HepG2 (cell line): ENCODE results near the gene CYB561. TPM values are rescaled to one million over a fixed set of nuclear protein-coding genes. Genes with fewer than 3 reads are reported as not detected.

Experiments used
- DNMT3B ChIP-seq: conservative IDR thresholded peaks from 2 replicates; pipeline ENCODE4 v1.6.1; 2016; ENCODE audit warnings: missing biosample characterization, control low read depth
- FOXP1 ChIP-seq, 2 experiments: fragments of 450-650 bp in 1 of 2; IDR thresholded peaks; 2 replicates each; pipeline ENCODE4 v1.6.1; 2017 to 2018; ENCODE audit warnings: antibody characterized with exemption in 1 of 2
- HIVEP1 ChIP-seq: sonication (generic); formaldehyde crosslinking; IDR thresholded peaks from 2 replicates; pipeline ENCODE4 v1.4.0; 2020; ENCODE audit warnings: mild to moderate bottlenecking, missing genetic modification reagents
- HOXD1 ChIP-seq: sonication (generic); formaldehyde crosslinking; IDR thresholded peaks from 2 replicates; pipeline ENCODE4 v1.5.0; 2020; ENCODE audit warnings: missing genetic modification reagents
- LCORL ChIP-seq, 2 experiments: fragments of 450-650 bp in 1 of 2; sonication (generic) in 1 of 2; formaldehyde crosslinking in 1 of 2; IDR thresholded peaks; 2 replicates each; pipeline versions ENCODE4 v1.5.0 to v1.6.1; 2017 to 2020; ENCODE audit warnings: antibody characterized with exemption in 1 of 2, missing genetic modification reagents in 1 of 2
- MIER3 ChIP-seq: IDR thresholded peaks from 2 replicates; pipeline ENCODE4 v1.6.1; 2016; ENCODE audit warnings: missing compliant biosample characterization, borderline replicate concordance
- MIXL1 ChIP-seq: IDR thresholded peaks from 2 replicates; pipeline ENCODE4 v1.6.1; 2016
- MTA1 ChIP-seq: sonication (generic); formaldehyde crosslinking; IDR thresholded peaks from 2 replicates; pipeline ENCODE4 v1.4.0; 2020; ENCODE audit warnings: missing genetic modification reagents, mild to moderate bottlenecking, borderline replicate concordance
- NAIF1 ChIP-seq: sonication (generic); formaldehyde crosslinking; IDR thresholded peaks from 2 replicates; pipeline ENCODE4 v1.5.0; 2020; ENCODE audit warnings: mild to moderate bottlenecking, missing genetic modification reagents, borderline replicate concordance
- PHF20 ChIP-seq: sonication (generic); formaldehyde crosslinking; IDR thresholded peaks from 2 replicates; pipeline ENCODE4 v1.5.0; 2020; ENCODE audit warnings: mild to moderate bottlenecking, missing genetic modification reagents
- ZFP36 ChIP-seq: fragments of 150-350 bp; IDR thresholded peaks from 2 replicates; pipeline ENCODE4 v1.6.1; 2018; ENCODE audit warnings: borderline replicate concordance, low read length, low read depth; ENCODE audit not compliant: partially characterized antibody
- ZNF138 ChIP-seq: sonication (generic); formaldehyde crosslinking; IDR thresholded peaks from 2 replicates; pipeline ENCODE4 v1.5.0; 2020; ENCODE audit warnings: mild to moderate bottlenecking, low read depth, missing genetic modification reagents
- ZNF460 ChIP-seq: sonication (generic); formaldehyde crosslinking; IDR thresholded peaks from 2 replicates; pipeline ENCODE4 v1.5.1; 2020; ENCODE audit warnings: missing genetic modification reagents, mild to moderate bottlenecking, borderline replicate concordance
- ZNF496 ChIP-seq: sonication (generic); formaldehyde crosslinking; IDR thresholded peaks from 2 replicates; pipeline ENCODE4 v1.8.1; 2023; ENCODE audit warnings: mild to moderate bottlenecking, moderate library complexity, missing genetic modification reagents; ENCODE audit not compliant: insufficient replicate concordance
- ZNF567 ChIP-seq: sonication (generic); formaldehyde crosslinking; IDR thresholded peaks from 2 replicates; pipeline ENCODE4 v1.8.1; 2023; ENCODE audit warnings: mild to moderate bottlenecking, missing genetic modification reagents, borderline replicate concordance
- ZNF589 ChIP-seq: sonication (generic); formaldehyde crosslinking; conservative IDR thresholded peaks from 2 replicates; pipeline ENCODE4 v1.8.0; 2022; ENCODE audit warnings: mild to moderate bottlenecking, moderate library complexity, missing genetic modification reagents
- ZNF619 ChIP-seq: sonication (generic); formaldehyde crosslinking; IDR thresholded peaks from 2 replicates; pipeline ENCODE4 v1.4.0; 2020; ENCODE audit warnings: mild to moderate bottlenecking, missing genetic modification reagents
- ZNF776 ChIP-seq: sonication (generic); formaldehyde crosslinking; IDR thresholded peaks from 2 replicates; pipeline ENCODE4 v1.4.0; 2020; ENCODE audit warnings: mild to moderate bottlenecking, missing genetic modification reagents
- ZSCAN12 ChIP-seq: sonication (generic); formaldehyde crosslinking; IDR thresholded peaks from 2 replicates; pipeline ENCODE4 v1.9.0; 2021; ENCODE audit warnings: mild to moderate bottlenecking, missing genetic modification reagents
- polyA plus RNA-seq, 8 experiments: library from polyadenylated mRNA; depleted of rRNA in 3 of 8; stranded (reverse) in 7 of 8; unstranded in 1 of 8; fragments of >200 nt; fragmentation: Illumina TruSeq in 4 of 8; extraction: Trizol in 4 of 8; gene quantifications; 2 replicates each; pipeline versions ENCODE4 v1.2.1 to v1.2.3, GENCODE V29; 2011 to 2016; ENCODE audit warnings: low read depth in 4 of 8, missing spikeins in 1 of 8, mixed read lengths in 1 of 8; ENCODE audit not compliant: insufficient read depth in 1 of 8
- total RNA-seq, 5 experiments: library from RNA; depleted of rRNA; stranded (reverse); fragments of >200 nt; fragmentation: Illumina TruSeq; extraction: Trizol; gene quantifications; 2 replicates each; pipeline ENCODE4 v1.2.3, GENCODE V29; 2016; ENCODE audit warnings: low read depth in 1 of 5
- TF ChIP-seq, protein P1 (sequence below): sonication (generic); formaldehyde crosslinking; IDR thresholded peaks from 2 replicates; pipeline ENCODE4 v1.5.1; 2020; ENCODE audit warnings: mild to moderate bottlenecking, missing genetic modification reagents, moderate library complexity
- TF ChIP-seq, protein P2 (sequence below), 2 experiments: IDR thresholded peaks; 2 replicates each; pipeline ENCODE4 v1.6.1; 2011 to 2012; ENCODE audit warnings: low read length in 2 of 2, borderline replicate concordance in 1 of 2, low read depth in 1 of 2, mild to moderate bottlenecking in 1 of 2, moderate library complexity in 1 of 2
- TF ChIP-seq, protein P3 (sequence below): sonication (generic); formaldehyde crosslinking; IDR thresholded peaks from 2 replicates; pipeline ENCODE4 v1.4.0; 2020; ENCODE audit warnings: mild to moderate bottlenecking, missing genetic modification reagents

Gene CYB561
- total and polyA plus RNA-seq, 2 of the 13 experiments (the other 11 are each of a cell fraction or from before 2014, with no cell fraction given), result 1.5 to 6.7 TPM

DNA sequence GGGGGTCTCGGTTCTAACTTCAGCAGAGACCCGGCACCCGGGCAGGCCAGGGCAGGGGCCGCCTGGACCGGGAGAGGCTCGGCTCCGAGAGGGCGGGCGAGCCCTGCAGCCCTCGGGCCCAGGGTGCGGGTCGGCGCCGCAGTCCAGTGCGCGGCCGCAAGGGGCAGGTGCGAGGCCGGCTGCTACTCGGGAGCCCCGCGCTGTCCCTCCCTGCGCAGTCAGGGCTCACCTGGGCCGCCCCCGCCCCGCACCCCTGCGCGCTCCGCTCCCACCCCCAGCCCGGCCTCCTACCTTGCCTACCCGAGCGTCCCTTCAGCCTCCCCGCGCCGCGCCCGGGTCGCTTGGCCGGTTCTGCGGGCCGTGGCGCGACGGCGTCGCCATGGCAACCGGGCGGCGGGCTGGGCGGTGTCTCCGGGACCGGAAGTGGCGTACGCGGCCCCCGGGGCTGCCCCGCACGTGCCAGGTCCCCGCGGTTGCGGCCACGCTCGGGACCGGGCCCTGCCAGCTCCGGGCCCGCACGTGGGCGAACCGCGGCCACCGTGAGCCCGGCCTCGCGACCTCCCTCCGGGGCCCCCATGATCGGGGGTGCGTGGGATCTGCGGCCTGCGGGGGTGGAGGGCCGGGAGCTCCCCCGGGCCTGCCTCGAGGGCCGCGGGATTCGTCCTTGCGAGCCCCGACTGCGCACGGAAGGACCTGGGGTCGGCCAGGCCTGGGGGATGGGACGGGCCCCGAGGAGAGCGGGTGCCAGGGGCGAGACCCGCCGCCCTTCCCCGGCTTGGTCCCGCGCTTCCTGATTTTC is at the start of gene CYB561 (continued):
- TF ChIP-seq, protein P1, sequence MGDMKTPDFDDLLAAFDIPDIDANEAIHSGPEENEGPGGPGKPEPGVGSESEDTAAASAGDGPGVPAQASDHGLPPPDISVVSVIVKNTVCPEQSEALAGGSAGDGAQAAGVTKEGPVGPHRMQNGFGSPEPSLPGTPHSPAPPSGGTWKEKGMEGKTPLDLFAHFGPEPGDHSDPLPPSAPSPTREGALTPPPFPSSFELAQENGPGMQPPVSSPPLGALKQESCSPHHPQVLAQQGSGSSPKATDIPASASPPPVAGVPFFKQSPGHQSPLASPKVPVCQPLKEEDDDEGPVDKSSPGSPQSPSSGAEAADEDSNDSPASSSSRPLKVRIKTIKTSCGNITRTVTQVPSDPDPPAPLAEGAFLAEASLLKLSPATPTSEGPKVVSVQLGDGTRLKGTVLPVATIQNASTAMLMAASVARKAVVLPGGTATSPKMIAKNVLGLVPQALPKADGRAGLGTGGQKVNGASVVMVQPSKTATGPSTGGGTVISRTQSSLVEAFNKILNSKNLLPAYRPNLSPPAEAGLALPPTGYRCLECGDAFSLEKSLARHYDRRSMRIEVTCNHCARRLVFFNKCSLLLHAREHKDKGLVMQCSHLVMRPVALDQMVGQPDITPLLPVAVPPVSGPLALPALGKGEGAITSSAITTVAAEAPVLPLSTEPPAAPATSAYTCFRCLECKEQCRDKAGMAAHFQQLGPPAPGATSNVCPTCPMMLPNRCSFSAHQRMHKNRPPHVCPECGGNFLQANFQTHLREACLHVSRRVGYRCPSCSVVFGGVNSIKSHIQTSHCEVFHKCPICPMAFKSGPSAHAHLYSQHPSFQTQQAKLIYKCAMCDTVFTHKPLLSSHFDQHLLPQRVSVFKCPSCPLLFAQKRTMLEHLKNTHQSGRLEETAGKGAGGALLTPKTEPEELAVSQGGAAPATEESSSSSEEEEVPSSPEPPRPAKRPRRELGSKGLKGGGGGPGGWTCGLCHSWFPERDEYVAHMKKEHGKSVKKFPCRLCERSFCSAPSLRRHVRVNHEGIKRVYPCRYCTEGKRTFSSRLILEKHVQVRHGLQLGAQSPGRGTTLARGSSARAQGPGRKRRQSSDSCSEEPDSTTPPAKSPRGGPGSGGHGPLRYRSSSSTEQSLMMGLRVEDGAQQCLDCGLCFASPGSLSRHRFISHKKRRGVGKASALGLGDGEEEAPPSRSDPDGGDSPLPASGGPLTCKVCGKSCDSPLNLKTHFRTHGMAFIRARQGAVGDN (CRISPR knock-in tag), result peak; percentile 84
- TF ChIP-seq ZNF138 (CRISPR knock-in tag) (peak; percentile 21; the same call in 1 of the 2 replicates), ZNF619 (CRISPR knock-in tag) (peak; percentile 83; the same call in 1 of the 2 replicates), ZNF776 (no peak), MTA1 (CRISPR knock-in tag) (no peak), ZSCAN12 (CRISPR knock-in tag) (no peak), ZFP36 (no peak), PHF20 (CRISPR knock-in tag) (no peak), NAIF1 (CRISPR knock-in tag) (no peak), DNMT3B (no peak), ZNF460 (CRISPR knock-in tag) (no peak), MIER3 (CRISPR knock-in tag) (no peak), ZNF589 (CRISPR knock-in tag) (no peak), FOXP1 (IDR thresholded peaks at IDR 0.05) (no peak), FOXP1 (CRISPR knock-in tag; IDR thresholded peaks at IDR 0.05) (no peak), MIXL1 (CRISPR knock-in tag) (no peak), LCORL (IDR thresholded peaks at IDR 0.05) (no peak), LCORL (CRISPR knock-in tag; IDR thresholded peaks at IDR 0.05) (0 out of 2 replicates have a peak, but pooled peaks have one; percentile 31), HOXD1 (CRISPR knock-in tag) (no peak), ZNF496 (CRISPR knock-in tag) (no peak), ZNF567 (peak; percentile 82; the same call in 1 of the 2 replicates), HIVEP1 (no peak)
- TF ChIP-seq, protein P2, sequence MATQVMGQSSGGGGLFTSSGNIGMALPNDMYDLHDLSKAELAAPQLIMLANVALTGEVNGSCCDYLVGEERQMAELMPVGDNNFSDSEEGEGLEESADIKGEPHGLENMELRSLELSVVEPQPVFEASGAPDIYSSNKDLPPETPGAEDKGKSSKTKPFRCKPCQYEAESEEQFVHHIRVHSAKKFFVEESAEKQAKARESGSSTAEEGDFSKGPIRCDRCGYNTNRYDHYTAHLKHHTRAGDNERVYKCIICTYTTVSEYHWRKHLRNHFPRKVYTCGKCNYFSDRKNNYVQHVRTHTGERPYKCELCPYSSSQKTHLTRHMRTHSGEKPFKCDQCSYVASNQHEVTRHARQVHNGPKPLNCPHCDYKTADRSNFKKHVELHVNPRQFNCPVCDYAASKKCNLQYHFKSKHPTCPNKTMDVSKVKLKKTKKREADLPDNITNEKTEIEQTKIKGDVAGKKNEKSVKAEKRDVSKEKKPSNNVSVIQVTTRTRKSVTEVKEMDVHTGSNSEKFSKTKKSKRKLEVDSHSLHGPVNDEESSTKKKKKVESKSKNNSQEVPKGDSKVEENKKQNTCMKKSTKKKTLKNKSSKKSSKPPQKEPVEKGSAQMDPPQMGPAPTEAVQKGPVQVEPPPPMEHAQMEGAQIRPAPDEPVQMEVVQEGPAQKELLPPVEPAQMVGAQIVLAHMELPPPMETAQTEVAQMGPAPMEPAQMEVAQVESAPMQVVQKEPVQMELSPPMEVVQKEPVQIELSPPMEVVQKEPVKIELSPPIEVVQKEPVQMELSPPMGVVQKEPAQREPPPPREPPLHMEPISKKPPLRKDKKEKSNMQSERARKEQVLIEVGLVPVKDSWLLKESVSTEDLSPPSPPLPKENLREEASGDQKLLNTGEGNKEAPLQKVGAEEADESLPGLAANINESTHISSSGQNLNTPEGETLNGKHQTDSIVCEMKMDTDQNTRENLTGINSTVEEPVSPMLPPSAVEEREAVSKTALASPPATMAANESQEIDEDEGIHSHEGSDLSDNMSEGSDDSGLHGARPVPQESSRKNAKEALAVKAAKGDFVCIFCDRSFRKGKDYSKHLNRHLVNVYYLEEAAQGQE (IDR thresholded peaks at IDR 0.05; ENCODE audit: borderline replicate concordance in 1 of 2, low read depth in 1 of 2, low read length in 2 of 2), result no peak
- TF ChIP-seq, protein P3, sequence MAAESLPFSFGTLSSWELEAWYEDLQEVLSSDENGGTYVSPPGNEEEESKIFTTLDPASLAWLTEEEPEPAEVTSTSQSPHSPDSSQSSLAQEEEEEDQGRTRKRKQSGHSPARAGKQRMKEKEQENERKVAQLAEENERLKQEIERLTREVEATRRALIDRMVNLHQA, result no peak
